HG03558 (cell line): ENCODE measurements around the gene TK2.
"Not testable (repeated sequence)": the region's sequence is repeated elsewhere in the genome, so short reads cannot be mapped to it uniquely, and the experiment has no call there.

Source experiments
- ATAC-seq: cut with Tn5 transposase; IDR thresholded peaks from one replicate; pipeline ENCODE4 v1.9.1; 2021; ENCODE audit warnings: moderate number of reproducible peaks; ENCODE audit not compliant: unreplicated experiment; ENCODE audit errors: extremely low read depth

TK2 gene

GRCh38 chr16:66549284-66550131, at the start of gene TK2:
TSS of gene TK2 (minus strand) at chr16:66550122. CDS start at chr16:66550061, 61 bp downstream.
- no peak for ATAC-seq

DNA sequence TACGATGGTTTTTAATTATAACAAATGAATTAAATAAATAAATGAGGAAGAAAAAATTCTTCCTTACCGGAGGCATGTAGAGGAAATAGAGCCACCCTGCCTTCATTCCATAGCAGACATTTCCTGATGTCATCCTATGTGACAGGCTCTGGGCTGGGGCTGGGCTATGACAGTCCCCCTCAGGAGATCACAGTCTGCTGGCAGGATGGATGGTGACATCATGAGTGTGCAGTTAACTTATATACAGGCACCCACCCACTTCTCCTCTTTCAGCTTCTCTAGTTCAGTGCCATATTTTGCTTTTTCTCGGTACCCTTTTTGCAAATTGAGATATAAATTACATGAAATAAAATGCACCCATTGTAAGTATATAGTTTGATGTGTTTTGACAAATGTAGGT, 48.2 kb upstream of the TK2 start:
- no peak for ATAC-seq

DNA sequence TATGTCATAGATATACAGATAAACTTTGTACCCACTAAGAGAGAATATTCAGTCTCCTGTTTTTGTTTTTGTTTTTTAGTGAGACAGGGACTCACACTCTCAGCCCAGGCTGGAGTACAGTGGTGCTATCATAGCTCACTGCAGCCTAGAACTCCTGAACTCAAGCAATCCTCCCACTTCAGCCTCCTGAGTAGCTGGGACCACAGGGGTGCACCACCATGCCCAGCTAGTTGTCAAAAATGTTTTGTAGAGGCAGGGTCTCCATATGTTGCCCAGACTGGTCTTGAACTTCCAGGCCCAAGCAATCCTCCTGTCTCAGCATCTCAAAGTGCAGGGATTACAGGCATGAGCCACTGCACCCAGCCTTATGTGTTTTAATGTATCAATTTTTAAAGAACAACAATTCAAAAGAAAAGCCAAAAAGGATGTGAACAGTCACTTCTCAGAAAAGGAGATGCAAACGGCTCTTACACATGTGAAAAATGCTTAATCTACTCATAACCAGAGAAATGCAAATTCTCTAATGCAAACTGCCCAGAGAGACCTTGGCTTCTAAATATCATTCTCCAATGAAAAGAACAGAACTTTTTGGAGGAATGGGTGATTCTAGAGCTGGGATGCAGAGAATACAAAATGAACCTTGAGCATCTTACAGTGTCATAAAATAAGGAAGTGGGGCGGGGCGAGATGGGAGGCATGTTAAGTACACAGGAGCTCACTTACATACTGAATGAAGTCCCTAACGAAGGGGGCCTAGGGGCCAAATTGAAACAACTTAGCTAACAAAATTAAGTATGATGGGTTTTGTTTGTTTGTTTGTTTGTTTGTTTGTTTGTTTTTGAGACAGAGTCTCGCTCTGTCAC, 47.3 kb upstream of the TK2 start:
- ATAC-seq = no peak

- not testable (repeated sequence) for ATAC-seq
Measured at GRCh38 chr16:66596559-66596958, 46.6 kb upstream of the TK2 start.

DNA sequence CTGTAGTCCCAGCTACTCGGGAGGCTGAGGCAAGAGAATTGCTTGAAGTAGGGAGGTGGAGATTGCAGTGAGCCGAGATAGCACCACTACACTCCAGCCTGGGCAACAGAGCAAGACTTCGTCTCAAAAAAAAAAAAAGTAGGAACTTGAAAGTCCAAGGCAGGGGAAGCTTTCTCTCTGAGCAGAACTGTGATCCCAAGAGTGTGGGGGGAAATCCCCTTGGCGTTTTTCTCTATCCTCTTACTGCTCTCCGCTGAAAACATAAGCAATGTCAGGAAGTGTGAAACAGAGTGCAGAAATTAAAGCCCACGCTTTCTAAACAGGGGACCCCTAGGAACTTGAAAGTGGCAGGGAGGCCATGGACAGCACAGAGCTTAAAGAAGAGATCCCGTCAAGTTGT, 44.8 kb upstream of the TK2 start:
- ATAC-seq = no peak

DNA sequence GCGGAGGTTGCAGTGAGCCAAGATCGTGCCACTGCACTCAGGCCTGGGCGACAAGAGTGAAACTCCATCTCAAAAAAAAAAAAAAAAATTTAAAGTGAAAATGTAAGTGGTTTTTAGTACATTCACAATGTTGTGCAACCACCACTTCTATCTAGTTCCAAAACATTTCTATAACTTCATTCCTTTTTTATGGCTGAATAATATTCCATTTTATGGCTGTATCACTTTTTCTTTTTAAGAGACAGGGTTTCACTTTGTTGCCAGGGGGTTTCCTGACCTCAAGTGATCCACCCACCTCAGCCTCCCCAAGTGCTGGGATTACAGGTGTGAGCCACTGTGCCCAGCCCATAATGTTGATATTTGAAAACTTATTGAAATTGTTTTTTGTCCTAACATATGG, 42.9 kb upstream of the TK2 start:
- ATAC-seq = no peak

DNA sequence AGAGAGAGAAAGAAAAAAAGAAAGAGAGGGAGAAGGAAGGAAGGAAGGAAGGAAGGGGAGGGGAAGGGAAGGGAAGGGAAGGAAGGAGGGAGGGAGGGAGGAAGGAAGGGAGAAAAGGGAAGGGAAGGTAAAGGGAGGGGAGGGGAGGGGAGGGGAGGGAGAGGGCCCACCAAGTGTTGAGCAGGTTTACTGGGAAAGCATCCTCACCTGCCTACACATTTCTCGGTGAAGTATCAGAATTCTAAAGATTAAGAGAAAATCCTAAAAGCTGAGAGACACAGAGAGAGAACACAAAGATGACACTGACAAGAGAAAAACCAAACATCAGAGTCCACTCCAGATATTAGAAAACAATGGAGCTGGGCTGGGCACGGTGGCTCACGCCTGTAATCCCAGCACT, 42.3 kb upstream of the TK2 start:
- no peak for ATAC-seq

- ATAC-seq = no peak
Measured at GRCh38 chr16:66591018-66591417, 41.1 kb upstream of the TK2 start.

DNA sequence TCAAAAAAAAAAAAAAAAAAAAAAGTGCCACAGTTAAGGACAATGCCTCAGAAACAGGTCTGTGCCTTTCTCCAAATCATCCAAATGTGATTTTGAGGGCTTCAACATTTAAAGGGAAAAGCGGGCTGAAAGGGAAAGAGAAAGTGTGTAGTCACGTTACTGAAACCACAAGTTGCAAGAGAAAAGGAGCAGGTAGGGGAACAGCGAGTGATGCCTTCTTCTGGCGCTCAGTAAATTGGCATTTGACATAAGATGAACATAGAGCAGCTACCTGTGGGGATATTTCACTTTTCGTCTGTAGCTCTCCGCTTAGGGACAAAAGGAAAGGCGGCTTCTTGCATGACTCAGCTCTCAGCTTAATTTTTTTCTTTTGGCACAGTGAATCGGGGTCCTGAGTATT, 40.4 kb upstream of the TK2 start:
- ATAC-seq = no peak

DNA sequence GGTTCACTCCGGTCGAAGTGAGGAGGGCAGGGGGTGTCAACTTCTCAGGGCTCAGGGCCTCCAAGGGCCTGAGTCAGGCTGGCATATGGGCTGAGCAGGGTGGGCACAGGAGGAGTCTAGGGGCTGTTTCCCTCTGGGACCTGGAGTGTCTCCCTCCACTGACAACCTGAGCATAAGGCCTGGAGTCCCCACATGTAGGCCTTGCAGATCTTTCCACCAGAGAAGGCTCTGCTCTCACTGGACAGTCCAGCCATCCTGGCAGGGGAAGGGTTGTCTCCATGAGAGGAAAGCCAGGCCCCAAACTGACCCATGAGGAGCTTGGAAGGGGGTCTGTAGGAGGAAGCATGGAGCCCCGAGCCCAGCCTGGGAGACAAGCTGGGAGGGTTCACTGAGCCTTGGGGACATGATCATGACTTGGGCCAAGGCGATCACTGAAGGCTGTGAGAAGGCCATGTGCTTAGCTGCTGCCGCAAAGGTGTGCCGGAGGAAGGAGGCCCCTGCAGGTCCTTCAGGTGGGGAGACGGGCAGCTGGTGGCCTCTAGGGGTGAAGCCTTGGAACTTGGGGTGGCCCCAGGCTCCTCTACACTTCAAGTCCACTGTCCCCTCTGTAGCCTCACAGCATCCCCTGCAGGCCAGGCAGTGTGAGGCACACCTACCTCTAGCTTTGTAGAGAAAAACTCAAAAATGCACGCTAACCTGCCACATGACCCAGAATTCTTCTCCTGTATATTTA, 39.2 kb upstream of the TK2 start:
- no peak for ATAC-seq

GRCh38 chr16:66587881-66588600, 38.1 kb upstream of the TK2 start:
- no peak for ATAC-seq

GRCh38 chr16:66585481-66586239, 35.7 kb upstream of the TK2 start:
- no peak for ATAC-seq

DNA sequence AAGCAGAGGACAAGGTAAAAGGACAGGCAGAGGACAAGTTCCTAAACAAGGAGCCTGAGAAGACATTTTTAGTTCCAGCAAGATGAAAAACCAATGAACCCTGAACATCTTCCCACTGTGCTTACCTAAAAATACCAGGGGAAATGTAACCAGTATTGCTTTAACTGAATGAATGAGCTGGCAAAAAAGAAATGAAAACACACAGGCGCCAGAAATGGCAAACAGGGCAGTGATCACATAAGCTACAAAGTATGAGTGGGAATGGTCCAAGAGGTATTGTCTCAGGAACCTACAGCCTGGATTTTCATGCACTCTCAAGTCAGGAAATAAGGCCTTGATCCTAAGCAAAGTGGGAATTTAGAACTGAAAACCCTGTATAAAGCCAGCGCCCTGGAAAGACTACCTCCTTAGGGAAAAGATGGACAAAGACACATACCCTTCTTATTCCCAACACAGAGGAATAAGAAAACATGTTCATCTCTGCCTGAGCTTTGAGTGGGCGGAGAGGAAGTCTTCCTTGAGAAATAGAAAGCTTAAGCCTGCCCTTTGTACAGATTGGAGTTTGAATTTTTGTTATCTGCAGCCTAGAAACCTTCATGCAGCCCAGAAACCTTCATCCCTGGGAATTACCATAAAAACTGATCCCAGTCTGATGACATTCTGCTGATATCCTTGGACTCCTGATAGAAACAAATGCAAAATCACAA, 31.5 kb upstream of the TK2 start:
- no peak for ATAC-seq

- ATAC-seq = no peak
Measured at GRCh38 chr16:66580605-66581209, 30.8 kb upstream of the TK2 start.

- ATAC-seq = no peak
Measured at GRCh38 chr16:66578651-66579531, 29.0 kb upstream of the TK2 start, which contains the start of gene CMTM2. TSS of gene CMTM2 (plus strand) at chr16:66579463. CDS start at chr16:66579608, 145 bp downstream.

- no peak for ATAC-seq
Measured at GRCh38 chr16:66576296-66576695, 26.4 kb upstream of the TK2 start.

DNA sequence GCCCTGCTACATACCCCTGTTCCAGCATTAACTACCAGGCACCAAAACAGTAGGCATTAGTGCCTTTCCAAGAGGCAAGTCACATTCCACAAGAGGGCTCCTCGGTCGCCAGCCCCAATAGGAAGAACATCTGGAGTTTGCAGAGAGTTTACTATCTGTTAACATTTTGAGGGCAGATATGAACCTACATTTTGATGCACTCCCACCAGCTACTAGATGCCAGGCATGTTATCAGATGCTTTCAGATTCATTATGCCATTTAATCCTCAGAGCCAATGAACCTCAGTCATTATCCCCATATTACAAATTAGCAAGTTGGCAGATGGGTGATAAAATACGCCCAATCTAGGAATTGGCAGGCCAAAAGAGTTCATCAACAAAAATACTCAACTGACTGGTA, 25.1 kb upstream of the TK2 start:
- no peak for ATAC-seq
